Measurements from ENCODE around the gene FKBP5. TPM values are rescaled to one million over a fixed set of nuclear protein-coding genes. Genes with fewer than 3 reads are reported as not detected.

Gene FKBP5
- total and polyA plus RNA-seq, 9 of the 15 experiments (the other 6 are each of a cell fraction or from before 2014, with no cell fraction given): 32.7 to 151 (median 75.0) TPM

DNA sequence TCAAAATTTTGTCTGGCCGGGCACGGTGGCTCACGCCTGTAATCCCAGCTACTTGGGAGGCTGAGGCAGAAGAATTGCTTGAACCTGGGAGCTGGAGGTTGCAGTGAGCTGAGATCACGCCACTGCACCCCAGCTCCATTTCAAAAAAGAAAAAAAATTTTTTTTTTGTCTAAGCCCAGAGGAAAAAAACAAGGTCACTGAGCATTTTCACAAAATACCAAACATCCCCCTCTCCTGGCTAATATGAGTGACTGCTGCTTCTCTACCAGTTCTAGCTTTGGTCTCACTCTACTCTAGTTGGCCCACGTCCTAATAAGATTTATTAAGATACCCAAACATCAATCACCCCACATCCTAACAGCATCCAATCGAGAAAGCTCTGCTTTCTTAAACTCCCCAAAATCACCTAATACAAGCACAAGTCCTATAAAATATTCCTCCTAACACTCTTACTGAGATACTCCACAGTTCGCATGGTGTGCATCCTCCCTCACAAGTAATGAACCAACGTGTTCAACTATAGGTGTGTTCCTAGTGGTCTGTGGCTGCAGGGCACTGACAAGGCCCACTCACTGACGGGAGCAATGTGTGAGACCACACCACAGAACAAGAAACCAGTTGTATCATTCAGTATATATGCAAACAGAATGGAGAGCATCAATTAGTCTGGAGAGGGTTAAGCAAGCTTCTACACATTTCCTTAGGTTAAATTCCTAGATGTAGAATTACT lies 64.2 kb downstream of the FKBP5 start (continued):
- TF ChIP-seq, protein P1, sequence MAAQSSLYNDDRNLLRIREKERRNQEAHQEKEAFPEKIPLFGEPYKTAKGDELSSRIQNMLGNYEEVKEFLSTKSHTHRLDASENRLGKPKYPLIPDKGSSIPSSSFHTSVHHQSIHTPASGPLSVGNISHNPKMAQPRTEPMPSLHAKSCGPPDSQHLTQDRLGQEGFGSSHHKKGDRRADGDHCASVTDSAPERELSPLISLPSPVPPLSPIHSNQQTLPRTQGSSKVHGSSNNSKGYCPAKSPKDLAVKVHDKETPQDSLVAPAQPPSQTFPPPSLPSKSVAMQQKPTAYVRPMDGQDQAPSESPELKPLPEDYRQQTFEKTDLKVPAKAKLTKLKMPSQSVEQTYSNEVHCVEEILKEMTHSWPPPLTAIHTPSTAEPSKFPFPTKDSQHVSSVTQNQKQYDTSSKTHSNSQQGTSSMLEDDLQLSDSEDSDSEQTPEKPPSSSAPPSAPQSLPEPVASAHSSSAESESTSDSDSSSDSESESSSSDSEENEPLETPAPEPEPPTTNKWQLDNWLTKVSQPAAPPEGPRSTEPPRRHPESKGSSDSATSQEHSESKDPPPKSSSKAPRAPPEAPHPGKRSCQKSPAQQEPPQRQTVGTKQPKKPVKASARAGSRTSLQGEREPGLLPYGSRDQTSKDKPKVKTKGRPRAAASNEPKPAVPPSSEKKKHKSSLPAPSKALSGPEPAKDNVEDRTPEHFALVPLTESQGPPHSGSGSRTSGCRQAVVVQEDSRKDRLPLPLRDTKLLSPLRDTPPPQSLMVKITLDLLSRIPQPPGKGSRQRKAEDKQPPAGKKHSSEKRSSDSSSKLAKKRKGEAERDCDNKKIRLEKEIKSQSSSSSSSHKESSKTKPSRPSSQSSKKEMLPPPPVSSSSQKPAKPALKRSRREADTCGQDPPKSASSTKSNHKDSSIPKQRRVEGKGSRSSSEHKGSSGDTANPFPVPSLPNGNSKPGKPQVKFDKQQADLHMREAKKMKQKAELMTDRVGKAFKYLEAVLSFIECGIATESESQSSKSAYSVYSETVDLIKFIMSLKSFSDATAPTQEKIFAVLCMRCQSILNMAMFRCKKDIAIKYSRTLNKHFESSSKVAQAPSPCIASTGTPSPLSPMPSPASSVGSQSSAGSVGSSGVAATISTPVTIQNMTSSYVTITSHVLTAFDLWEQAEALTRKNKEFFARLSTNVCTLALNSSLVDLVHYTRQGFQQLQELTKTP (IDR thresholded peaks at IDR 0.05; ENCODE audit: low read depth in 1 of 2, partially characterized antibody in 2 of 2): no peak
- 0 out of 2 replicates have a peak, but pooled peaks have one; percentile 13 for TF ChIP-seq ZNF384 (IDR thresholded peaks at IDR 0.05; ENCODE audit: low read depth, low read length)
- TF ChIP-seq, protein P2, sequence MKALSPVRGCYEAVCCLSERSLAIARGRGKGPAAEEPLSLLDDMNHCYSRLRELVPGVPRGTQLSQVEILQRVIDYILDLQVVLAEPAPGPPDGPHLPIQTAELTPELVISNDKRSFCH (CRISPR knock-in tag; IDR thresholded peaks at IDR 0.05): no peak
- TF ChIP-seq, protein P2 (tag; IDR thresholded peaks at IDR 0.05): no peak

DNA sequence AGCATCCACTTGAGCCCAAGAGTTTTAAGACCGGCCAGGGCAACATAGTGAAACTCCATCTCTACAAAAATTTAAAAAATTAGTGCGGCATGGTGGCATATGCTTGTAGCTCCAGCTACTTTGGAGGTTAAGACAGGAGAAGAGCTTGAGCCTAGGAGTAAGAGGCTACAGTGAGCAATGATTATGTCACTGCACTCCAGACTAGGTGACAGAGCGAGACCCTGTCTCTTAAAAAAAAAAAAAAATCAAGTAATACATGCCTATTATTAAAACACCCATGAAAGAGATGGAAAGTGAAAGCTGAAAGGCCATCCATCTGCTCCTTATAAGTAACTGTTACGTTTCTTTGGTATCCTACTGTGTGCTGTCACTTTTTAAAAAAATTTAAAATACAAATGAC lies 66.4 kb downstream of the FKBP5 start:
- POLR2A ChIA-PET: interaction anchor here (1.1 to 2.1 kb wide), 4 partner anchors 20 to 297 kb away, joined by 3 to 11 read pairs (median 6); no protein-coding TSS in a partner anchor
- no peak for TF ChIP-seq CBX3 (IDR thresholded peaks at IDR 0.05; ENCODE audit: borderline replicate concordance in 1 of 2, low read length in 2 of 2)
- no peak for TF ChIP-seq KLF1 (tag; IDR thresholded peaks at IDR 0.05)
- TF ChIP-seq E2F3 (CRISPR knock-in tag; IDR thresholded peaks at IDR 0.05): no peak
- TF ChIP-seq FOXA3 (CRISPR knock-in tag; conservative IDR thresholded peaks at IDR 0.05 in 1 of 2, IDR thresholded peaks at IDR 0.05 in 1 of 2): no peak
- TF ChIP-seq PTRF (tag; IDR thresholded peaks at IDR 0.05): no peak
- TF ChIP-seq MCM3 (IDR thresholded peaks at IDR 0.05): no peak

More for the DNA sequence above, 66.4 kb downstream of the FKBP5 start:
- Histone ChIP-seq H3K27ac (ENCODE audit: extremely low read depth, low read depth, low read length) (no peak overlapping the region), H3K4me2 (ENCODE audit: insufficient read depth, low read length) (no peak overlapping the region), H3K4me1 (replicated peaks in 1 of 2; ENCODE audit: control insufficient read depth in 2 of 2, insufficient read depth in 2 of 2, low read length in 2 of 2) (no peaks in the 10 kb centered on the region), H3K9me1 (ENCODE audit: control insufficient read depth, insufficient read depth, low read length) (no peaks in the 10 kb centered on the region), H3K79me2 (ENCODE audit: control insufficient read depth, insufficient read depth, low read length) (no peaks in the 10 kb centered on the region), H3K9me3 (replicated peaks; ENCODE audit: control insufficient read depth, insufficient read depth, low read depth, low read length) (no peaks in the 10 kb centered on the region), H2AFZ (ENCODE audit: low read depth, low read length) (no peak overlapping the region), H3K4me3 (no peak overlapping the region), H3K27me3 (ENCODE audit: control insufficient read depth in 2 of 2, insufficient read depth in 2 of 2, low read length in 2 of 2) (no peaks in the 10 kb centered on the region), H4K20me1 (replicated peaks; ENCODE audit: control insufficient read depth, insufficient read depth, low read length) (no peaks in the 10 kb centered on the region), H3K36me3 (ENCODE audit: control insufficient read depth, insufficient read depth, low read length) (peaks cover 71% of the 10 kb centered on the region), H3K9ac (ENCODE audit: insufficient read depth in 1 of 2, low read depth in 2 of 2, low read length in 2 of 2) (no peak overlapping the region)
- ATAC-seq (no peak), DNase-seq (ENCODE audit: extremely low read depth in 1 of 4, low spot score in 3 of 4) (no peak), FAIRE-seq (no peak)
- in situ Hi-C loops (cut with MboI) (no loop called here), intact Hi-C loops (cut with micrococcal nuclease) (no loop called here)
- BruUV-seq (replicated peaks): no TSS peak
- 95% methylated on average over 4 of the region's 4 CpGs for WGBS (ENCODE audit: insufficient coverage, low coverage, missing lambda C conversion rate)
- CTCF ChIA-PET (ENCODE audit: low intra/inter-chr PET ratio): no interaction called here
